ENCODE measurements around the gene CFAP410.

The CFAP410 gene

DNA sequence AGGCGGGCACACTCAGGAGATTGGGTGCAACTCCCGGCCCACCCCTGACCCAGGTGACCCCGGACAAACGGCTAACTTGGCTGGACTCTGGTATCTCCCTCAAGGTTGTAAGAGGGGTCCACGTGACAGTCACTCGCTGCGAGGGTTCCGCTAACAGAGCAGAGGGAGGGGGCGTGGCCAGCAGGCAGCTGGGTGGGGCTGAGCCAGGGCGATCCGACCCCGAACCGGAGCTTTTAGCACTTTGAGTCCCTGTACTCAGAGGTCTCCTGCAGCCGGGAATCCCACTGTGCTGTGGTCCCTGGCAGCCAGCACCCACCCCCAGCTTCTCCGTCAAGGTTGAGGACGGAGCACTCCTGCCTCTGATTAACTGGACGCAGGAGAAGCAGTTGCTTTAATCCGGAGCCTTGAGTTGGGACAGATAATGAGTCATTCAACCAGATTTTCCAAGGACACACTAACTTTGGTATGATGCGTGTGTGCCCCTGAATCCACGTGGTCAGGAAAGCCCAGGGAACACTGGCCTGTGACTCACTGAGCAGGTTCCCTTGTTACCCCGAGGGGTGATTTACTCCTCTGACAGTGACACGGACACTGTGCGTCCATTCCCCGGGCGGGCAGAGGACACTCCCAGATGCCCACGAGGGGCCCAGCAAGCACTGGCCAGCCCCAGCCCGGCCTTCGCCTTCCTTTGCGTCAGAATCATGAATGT, 31.0 kb upstream of the CFAP410 start:
- H3K4me3 ChIP-seq (ENCODE audit: low read depth, low read length), result no peak overlapping the region
- no peak for DNase-seq (ENCODE audit: low read depth)
- TF ChIP-seq CTCF (IDR thresholded peaks at IDR 0.05; ENCODE audit: control insufficient read depth, extremely low read depth, insufficient read depth), result no peak

DNA sequence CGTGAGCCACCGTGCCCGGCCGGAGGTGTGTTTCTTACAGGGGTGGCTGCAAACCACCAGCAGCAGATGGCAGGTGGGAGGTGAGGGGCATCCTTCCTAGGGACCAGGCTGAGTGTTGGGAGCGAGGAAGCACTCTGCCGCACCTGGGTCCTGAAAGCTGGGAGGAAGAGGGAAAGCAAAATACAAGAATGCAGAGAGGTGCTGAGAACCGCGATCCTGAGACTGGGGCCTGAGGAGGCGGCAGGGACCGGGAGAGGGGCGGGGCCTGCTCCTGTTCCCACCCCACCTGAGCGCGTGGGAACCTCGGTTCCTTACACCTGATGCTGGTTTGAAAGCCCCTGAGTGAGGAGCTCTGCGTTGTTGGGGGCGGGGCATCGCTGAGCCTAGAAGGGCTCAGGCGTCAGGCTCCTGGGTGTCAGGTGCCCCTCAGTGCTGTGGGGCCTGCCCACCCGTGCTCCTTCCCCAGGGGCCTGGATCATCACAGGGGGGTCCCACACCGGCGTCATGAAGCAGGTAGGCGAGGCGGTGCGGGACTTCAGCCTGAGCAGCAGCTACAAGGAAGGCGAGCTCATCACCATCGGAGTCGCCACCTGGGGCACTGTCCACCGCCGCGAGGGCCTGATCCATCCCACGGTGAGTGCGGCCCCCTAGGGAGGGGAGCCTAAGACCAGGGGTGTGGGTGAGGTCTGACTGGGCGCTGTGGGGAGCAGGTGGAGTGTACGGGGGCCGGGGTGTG, 29.7 kb upstream of the CFAP410 start:
- H3K4me3 ChIP-seq (ENCODE audit: low read depth, low read length), result no peak overlapping the region
- DNase-seq (ENCODE audit: low read depth), result no peak

DNA sequence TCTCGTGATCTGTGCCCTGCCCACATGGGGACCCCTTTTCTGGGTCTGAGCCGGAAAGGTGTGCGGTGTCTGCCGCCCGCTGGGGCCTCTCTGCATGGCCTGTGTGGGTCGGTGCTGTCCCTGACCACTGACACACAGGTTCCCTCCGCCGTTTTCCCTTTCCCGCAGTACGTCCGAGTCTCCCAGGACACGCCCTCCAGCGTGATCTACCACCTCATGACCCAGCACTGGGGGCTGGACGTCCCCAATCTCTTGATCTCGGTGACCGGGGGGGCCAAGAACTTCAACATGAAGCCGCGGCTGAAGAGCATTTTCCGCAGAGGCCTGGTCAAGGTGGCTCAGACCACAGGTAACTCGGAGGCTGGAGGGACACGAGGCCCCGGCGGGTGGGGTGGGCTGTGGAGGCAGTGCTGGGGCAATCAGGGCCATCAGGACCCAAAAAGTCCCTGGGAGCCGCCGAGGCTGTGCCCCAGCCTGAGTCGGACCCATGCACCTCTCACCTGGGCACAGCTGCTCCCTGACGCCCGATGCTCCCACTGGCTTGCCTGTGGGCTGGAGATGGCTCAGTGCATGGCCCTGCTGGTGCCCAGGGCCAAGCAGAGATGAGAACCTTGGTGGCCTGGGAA, 27.5 kb upstream of the CFAP410 start:
- H3K4me3 ChIP-seq (ENCODE audit: low read depth, low read length), result no peak overlapping the region
- DNase-seq (ENCODE audit: low read depth), result no peak
- TF ChIP-seq CTCF (IDR thresholded peaks at IDR 0.05; ENCODE audit: control insufficient read depth, extremely low read depth, insufficient read depth), result no peak

More for the DNA sequence above, 29.7 kb upstream of the CFAP410 start:
- TF ChIP-seq CTCF (IDR thresholded peaks at IDR 0.05; ENCODE audit: control insufficient read depth, extremely low read depth, insufficient read depth), result no peak

DNA sequence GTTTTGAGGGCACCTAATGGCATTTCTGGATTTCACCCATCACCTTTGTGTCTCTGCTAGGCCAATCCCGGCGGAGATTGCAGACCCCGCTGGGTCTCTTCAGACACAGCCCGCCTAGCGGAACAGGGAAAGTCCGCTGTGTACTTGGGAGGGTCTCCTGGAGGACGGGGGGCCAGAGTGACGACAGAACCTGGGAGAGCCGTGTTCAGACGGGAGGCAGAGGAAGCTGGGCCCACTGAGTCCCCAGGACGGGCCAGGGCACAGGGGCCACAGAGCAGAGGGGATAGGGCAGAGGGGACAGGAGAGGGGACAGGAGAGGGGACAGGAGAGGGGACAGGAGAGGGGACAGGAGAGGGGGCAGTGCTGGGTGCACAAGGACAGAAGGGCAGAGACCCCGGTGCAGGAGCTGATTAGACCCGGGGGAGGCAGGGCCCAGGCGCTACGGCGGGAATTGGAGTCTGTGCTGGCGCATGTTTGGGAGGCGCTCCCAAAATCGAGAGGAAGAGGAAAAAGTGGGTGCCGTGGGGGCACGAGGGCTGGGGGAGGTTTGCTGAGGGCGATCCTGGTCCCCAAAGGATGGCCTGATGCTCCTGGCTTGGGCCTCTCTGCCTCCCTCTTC, 26.9 kb upstream of the CFAP410 start:
- DNase-seq (ENCODE audit: low read depth), result no peak
- no peak for TF ChIP-seq CTCF (IDR thresholded peaks at IDR 0.05; ENCODE audit: control insufficient read depth, extremely low read depth, insufficient read depth)
- H3K4me3 ChIP-seq (ENCODE audit: low read depth, low read length), result no peak overlapping the region

DNA sequence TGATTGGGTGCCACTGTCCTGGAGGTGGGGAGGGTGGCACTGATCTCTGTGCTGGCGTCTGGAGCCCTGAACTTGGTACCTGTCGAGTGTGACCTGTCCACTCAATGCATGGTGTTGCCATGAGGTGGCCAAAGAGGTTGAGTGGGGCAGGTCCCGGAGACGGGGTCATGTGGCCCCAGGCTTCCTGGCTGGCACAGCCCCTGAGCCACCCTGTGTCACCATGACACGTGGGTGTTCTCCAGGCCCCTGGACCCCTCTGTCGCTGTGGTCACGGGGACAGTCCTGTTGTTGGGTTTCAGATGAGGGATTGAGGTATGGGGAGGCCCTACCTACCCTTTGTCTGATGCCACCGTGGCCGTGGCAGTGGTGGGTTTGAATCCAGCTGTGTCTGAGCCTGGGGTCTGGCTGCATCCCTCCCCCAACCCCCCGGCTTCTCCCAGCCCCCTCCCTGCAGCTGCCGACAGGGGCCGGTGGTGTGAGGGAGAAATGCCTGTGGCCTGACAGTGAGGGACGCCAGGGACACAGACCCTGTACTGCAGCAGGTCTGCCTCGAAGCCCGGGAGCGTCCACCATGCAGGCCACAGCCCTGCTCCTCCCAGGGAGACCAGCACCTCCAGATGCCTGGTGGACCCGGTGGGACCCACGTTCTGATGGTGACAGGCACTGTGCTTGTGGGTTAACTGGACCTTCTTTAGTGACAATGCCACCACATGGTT, 26.2 kb upstream of the CFAP410 start:
- TF ChIP-seq CTCF (IDR thresholded peaks at IDR 0.05; ENCODE audit: control insufficient read depth, extremely low read depth, insufficient read depth), result no peak
- DNase-seq (ENCODE audit: low read depth), result no peak
- H3K4me3 ChIP-seq (ENCODE audit: low read depth, low read length), result no peak overlapping the region

All from LNCaP clone FGC (cell line).